Right lobe of liver (tissue), 6 donors: ENCODE results near the gene CCL16. TPM values are rescaled to one million over a fixed set of nuclear protein-coding genes. Genes with fewer than 3 reads are reported as not detected.

Experiments
- ATAC-seq, 4 donors: fragments of 200-7000 bp; cut with Tn5 transposase; one replicate each; pipeline ENCODE4 v1.9.1; 2020; ENCODE audit warnings: mild to moderate bottlenecking in 4 of 4, moderate library complexity in 4 of 4
- DNase-seq, 3 donors: peaks; one replicate each; pipeline ENCODE4 v3.0.0-alpha.2; 2020
- H3K27ac ChIP-seq, 3 donors: fragments of 200-600 bp; one replicate each; pipeline ENCODE4 v1.8.0; 2022
- H3K27me3 ChIP-seq, 2 donors: fragments of 200-600 bp; one replicate each; pipeline ENCODE4 v1.8.0; 2022
- H3K36me3 ChIP-seq, 4 donors: fragments of 200-600 bp; sonication (generic) in 1 of 4; one replicate each; pipeline versions ENCODE4 v1.5.1 to v1.8.0; 2017 to 2022; ENCODE audit warnings: control low read depth in 1 of 4
- H3K4me1 ChIP-seq, 4 donors: fragments of 200-600 bp; sonication (generic) in 1 of 4; one replicate each; pipeline versions ENCODE4 v1.5.1 to v1.8.0; 2017 to 2022; ENCODE audit warnings: control low read depth in 1 of 4
- H3K4me3 ChIP-seq, 3 donors: fragments of 200-600 bp; one replicate each; pipeline ENCODE4 v1.8.0; 2022
- H3K9me3 ChIP-seq, 4 donors: fragments of 200-600 bp; sonication (generic) in 1 of 4; one replicate each; pipeline versions ENCODE4 v1.5.1 to v1.8.0; 2017 to 2022; ENCODE audit warnings: control low read depth in 1 of 4
- POLR2A ChIP-seq: fragments of 450-650 bp; IDR thresholded peaks from one replicate; pipeline ENCODE4 v1.6.1; 2017; ENCODE audit warnings: antibody characterized with exemption, mild to moderate bottlenecking
- WGBS: methylation state at CpG from one replicate; pipeline ENCODE4 v1.1.6; 2018; ENCODE audit warnings: low coverage, low lambda C conversion rate; ENCODE audit not compliant: insufficient coverage; ENCODE audit errors: missing lambda C conversion rate; 5-methylcytosine and 5-hydroxymethylcytosine counted together
- intact Hi-C, 2 donors: fragments of 100-400 bp; cut with DNase I; formaldehyde crosslinking; loops; one replicate each; pipeline versions ENCODE4 v1.11.2 to v1.14.1; 2022
- total RNA-seq, 6 experiments: library from RNA; depleted of rRNA in 2 of 6; stranded (reverse); fragments of >200 nt in 2 of 6; fragmentation: NEBNext Ultra II Directional in 3 of 6; extraction: Animal tissue kit (Norgen Biotek cat#: 25700) in 3 of 6; gene quantifications; one replicate each; pipeline versions ENCODE4 v1.1.0 to v1.2.4, GENCODE V29; 2016 to 2023
- TF ChIP-seq, protein P1 (sequence below), 4 donors: fragments of 200-600 bp in 3 of 4; fragments of 450-650 bp in 1 of 4; IDR thresholded peaks; one replicate each; pipeline versions ENCODE4 v1.5.1 to v1.8.0; 2016 to 2022; ENCODE audit warnings: antibody characterized with exemption in 4 of 4, mild to moderate bottlenecking in 2 of 4
- donor health status: DM: no; HTN: yes; CAD: no.
- donor health status: DM: no; HTN: no; CAD: no.
- donor health status: DM: no; HTN: no; CAD: no.
- donor health status: DM: no; HTN: yes; CAD: no.
- donor health status: DM: no; HTN: yes; CAD: no.

Gene CCL16
- total RNA-seq, 6 experiments from 2014 or later, result 26.5 to 52.6 (median 36.5) TPM

DNA sequence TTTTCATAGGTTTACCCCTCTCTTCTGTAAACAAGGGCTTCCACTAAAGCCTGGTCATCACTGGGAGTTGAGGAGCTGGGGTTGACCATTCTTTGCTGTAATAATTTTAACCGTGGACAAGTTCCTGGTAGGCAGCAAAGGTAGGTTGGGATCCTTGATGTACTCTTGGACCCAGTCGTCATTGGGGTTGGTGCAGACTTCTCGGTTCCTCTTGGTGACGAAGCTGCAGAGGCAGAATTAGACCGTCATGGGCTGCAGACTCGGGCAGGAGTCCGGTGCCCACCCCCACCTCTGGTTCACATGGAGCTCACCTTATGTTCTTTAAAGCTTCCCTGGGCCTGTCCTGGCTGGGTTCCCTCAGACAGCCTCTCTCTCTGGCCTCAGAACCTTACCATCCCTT, 3.8 kb downstream of the CCL16 start:
- peaks cover 0 to 78% (median 36%) of the 10 kb centered on the region in 4 donors for H3K4me1 ChIP-seq
- intact Hi-C loops, result no loop called here
- DNase-seq, result no peak

DNA sequence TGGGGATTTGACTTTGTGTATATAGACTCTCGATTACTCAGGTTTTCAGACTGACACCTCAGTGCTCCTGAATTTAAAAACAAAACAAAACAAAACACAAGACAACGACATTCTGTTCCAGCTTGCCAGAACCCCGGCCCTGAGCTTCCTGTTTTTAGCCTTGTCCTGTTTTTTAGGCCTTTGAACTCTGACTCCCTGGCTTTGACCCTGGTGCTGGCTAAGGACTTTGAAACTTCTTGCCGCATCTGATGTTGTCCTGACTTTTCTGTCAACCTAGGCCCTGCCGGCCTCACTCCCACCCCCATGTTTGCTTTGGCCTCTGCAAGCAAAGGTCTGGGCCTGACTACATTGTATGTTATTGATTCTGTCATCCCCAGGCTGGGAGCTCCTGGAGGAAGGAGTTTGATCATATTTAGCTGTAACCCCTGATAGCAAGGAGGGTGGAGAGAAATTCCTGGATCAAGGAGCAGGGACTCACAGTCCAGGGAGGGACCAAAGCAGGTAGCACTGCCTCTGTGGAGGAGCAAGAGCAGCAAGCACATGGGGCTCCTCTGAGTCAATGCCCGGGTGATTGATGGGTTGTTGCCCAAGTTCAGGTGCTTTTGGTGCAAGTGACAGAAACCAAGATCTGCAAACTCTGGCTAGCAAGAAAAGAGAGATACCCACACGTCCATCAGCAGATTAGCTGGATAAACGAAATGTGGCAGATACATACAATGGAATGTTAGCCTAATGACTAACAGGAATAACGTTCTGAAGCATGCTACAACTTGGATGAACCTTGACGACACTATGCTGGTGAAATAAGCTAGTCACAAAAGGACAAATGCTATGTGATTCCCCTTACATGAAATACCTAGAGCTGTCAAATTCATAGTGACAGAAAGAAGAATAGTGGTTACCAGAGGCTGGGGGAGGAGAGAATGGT, 7.7 kb downstream of the CCL16 start:
- ATAC-seq (peak; percentile 70 to 80 (median 74)), DNase-seq (peak; percentile 81 to 94 (median 92))
- no peak for TF ChIP-seq POLR2A
- TF ChIP-seq, protein P1, sequence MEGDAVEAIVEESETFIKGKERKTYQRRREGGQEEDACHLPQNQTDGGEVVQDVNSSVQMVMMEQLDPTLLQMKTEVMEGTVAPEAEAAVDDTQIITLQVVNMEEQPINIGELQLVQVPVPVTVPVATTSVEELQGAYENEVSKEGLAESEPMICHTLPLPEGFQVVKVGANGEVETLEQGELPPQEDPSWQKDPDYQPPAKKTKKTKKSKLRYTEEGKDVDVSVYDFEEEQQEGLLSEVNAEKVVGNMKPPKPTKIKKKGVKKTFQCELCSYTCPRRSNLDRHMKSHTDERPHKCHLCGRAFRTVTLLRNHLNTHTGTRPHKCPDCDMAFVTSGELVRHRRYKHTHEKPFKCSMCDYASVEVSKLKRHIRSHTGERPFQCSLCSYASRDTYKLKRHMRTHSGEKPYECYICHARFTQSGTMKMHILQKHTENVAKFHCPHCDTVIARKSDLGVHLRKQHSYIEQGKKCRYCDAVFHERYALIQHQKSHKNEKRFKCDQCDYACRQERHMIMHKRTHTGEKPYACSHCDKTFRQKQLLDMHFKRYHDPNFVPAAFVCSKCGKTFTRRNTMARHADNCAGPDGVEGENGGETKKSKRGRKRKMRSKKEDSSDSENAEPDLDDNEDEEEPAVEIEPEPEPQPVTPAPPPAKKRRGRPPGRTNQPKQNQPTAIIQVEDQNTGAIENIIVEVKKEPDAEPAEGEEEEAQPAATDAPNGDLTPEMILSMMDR (IDR thresholded peaks at IDR 0.05), result no peak
- H3K27me3 ChIP-seq, result no peaks in the 10 kb centered on the region
- H3K9me3 ChIP-seq, result no peaks in the 10 kb centered on the region
- peaks cover 0 to 3% (median 0%) of the 10 kb centered on the region in 4 donors for H3K36me3 ChIP-seq
- intact Hi-C loops, result no loop called here
- peaks cover 0 to 87% (median 43%) of the 10 kb centered on the region in 4 donors for H3K4me1 ChIP-seq
- 15% methylated on average over 10 of the region's 10 CpGs for WGBS
- no peak overlapping the region for H3K4me3 ChIP-seq
- H3K27ac ChIP-seq, result peak overlapping the region; percentile 54 to 74 (median 68)

More for the DNA sequence above, 3.8 kb downstream of the CCL16 start:
- no peak for ATAC-seq
- Histone ChIP-seq H3K27me3 (no peaks in the 10 kb centered on the region), H3K27ac (peak overlapping the region in 1 of 3 donors; percentile 74), H3K4me3 (no peak overlapping the region), H3K36me3 (peaks cover 0 to 11% (median 0%) of the 10 kb centered on the region in 4 donors), H3K9me3 (no peaks in the 10 kb centered on the region)
- TF ChIP-seq, protein P1 (IDR thresholded peaks at IDR 0.05), result no peak
- TF ChIP-seq POLR2A, result no peak
- 78% methylated on average over 1 of the region's 7 CpGs for WGBS

DNA sequence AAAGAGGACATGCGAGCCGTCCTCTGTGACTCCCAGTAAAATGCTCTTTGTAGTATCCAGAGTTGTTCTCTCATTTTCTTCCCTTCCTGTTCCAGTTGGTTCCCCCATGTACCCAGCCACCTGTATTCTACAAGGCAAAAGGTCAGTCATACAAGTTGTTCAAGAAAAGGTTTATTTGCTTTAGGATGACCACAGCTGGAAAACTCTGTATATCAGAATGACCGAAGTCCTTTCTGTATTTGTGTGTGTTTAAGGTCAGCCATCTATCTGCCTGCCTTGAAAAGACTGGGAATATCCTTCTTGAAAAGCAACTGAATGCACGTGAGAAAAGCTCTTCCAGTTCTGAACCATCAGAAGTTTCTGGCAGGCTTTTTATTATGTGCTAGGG, 8.4 kb downstream of the CCL16 start:
- Histone ChIP-seq H3K27me3 (no peaks in the 10 kb centered on the region), H3K4me3 (no peak overlapping the region), H3K27ac (peak overlapping the region; percentile 19 to 74 (median 54)), H3K4me1 (peaks cover 0 to 82% (median 40%) of the 10 kb centered on the region in 4 donors), H3K36me3 (no peaks in the 10 kb centered on the region), H3K9me3 (no peaks in the 10 kb centered on the region)
- TF ChIP-seq, protein P1 (IDR thresholded peaks at IDR 0.05), result no peak
- TF ChIP-seq POLR2A, result no peak
- 20% methylated on average over 4 of the region's 4 CpGs for WGBS
- ATAC-seq (peak in 3 of 4 donors; percentile 4 to 15 (median 5)), DNase-seq (no peak)
- intact Hi-C loops, result no loop called here

DNA sequence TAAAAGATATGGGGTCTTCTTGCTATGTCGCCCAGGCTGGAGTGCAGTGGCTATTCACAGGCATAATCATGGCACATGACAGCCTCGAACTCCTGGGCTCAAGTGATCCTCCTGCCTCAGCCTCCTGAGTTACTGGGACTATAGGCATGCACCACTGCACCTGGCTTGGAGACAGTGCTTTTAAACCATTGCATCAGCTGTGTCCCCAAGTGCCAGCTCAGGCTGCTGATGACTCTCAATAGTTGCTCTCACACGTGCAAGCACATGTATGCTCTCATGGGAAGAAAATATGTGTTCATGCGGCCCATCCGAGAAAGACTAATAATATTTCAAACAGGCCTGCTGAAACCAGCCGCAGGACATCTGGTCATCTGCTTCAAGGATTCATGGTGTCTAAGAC, 8.8 kb downstream of the CCL16 start:
- no peak for TF ChIP-seq POLR2A
- TF ChIP-seq, protein P1 (IDR thresholded peaks at IDR 0.05), result no peak
- 29% methylated on average over 4 of the region's 6 CpGs for WGBS
- Histone ChIP-seq H3K9me3 (no peaks in the 10 kb centered on the region), H3K4me3 (no peak overlapping the region), H3K36me3 (no peaks in the 10 kb centered on the region), H3K27me3 (no peaks in the 10 kb centered on the region), H3K27ac (peak overlapping the region; percentile 19 to 74 (median 54)), H3K4me1 (peaks cover 0 to 78% (median 39%) of the 10 kb centered on the region in 4 donors)
- no peak for DNase-seq
- no peak for ATAC-seq
- intact Hi-C loops, result no loop called here
